Measurements from ENCODE around the gene TRIOBP.

DNA sequence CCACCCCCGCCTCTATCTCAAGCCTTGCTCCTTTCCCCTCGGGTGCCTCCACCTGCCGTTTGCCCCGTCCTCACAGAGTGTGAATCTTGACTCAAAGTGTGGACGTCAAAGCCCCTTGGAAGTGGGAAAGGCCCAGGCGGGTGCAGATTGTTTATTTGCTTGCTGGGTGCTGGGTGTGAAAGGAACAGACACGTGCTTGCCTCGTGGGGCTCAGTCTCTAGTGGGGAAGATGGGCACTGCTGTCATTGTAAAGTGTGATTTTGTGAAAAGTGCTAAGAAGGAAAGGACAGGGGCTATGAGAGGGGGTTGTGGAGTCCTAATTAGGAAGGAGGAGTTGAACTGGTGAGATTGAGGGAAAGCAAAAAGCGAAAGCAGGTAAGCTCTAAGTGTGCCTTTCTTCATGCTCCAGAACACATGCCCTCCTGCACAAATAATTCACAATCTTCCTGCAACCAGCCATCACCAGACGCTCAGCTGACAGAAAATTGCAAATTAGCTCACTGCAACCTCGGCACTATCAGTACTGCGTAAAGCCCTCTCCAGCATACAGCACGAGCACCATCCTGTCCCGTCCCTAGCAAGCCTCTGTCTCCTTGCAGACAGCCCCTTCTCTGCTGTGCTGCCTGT is 101.1 kb downstream of the TRIOBP start:
- no peak for TF ChIP-seq CTCF (conservative IDR thresholded peaks at IDR 0.05)
- no peak for TF ChIP-seq EZH2 (IDR thresholded peaks at IDR 0.05; ENCODE audit: low read depth)

All from PC-9 (cell line).